ENCODE data around the gene SLC22A23.

The SLC22A23 gene

GRCh38 chr6:3265671-3266070 is 191.2 kb downstream of the SLC22A23 start:
- Histone ChIP-seq H3K27me3 (no peaks in the 10 kb centered on the region), H3K36me3 (peaks cover 10 to 61% (median 23%) of the 10 kb centered on the region in 3 donors), H3K27ac (no peak overlapping the region), H3K4me1 (peaks cover 0 to 21% (median 11%) of the 10 kb centered on the region in 4 donors), H3K4me3 (no peak overlapping the region), H3K9me3 (no peaks in the 10 kb centered on the region)
- no peak for TF ChIP-seq CTCF (IDR thresholded peaks at IDR 0.05)
- no peak for DNase-seq
- intact Hi-C loops (cut with DNase I; ENCODE audit: low total_unique reads), result no loop called here

GRCh38 chr6:3264356-3264755 is 192.5 kb downstream of the SLC22A23 start:
- intact Hi-C loops (cut with DNase I; ENCODE audit: low total_unique reads), result no loop called here
- no peaks in the 10 kb centered on the region for H3K27me3 ChIP-seq
- H3K36me3 ChIP-seq, result peaks cover 10 to 48% (median 22%) of the 10 kb centered on the region in 3 donors
- no peak overlapping the region for H3K27ac ChIP-seq
- peaks cover 0 to 34% (median 21%) of the 10 kb centered on the region in 4 donors for H3K4me1 ChIP-seq
- H3K4me3 ChIP-seq, result no peak overlapping the region
- no peaks in the 10 kb centered on the region for H3K9me3 ChIP-seq
- no peak for DNase-seq
- TF ChIP-seq CTCF (IDR thresholded peaks at IDR 0.05), result no peak

DNA sequence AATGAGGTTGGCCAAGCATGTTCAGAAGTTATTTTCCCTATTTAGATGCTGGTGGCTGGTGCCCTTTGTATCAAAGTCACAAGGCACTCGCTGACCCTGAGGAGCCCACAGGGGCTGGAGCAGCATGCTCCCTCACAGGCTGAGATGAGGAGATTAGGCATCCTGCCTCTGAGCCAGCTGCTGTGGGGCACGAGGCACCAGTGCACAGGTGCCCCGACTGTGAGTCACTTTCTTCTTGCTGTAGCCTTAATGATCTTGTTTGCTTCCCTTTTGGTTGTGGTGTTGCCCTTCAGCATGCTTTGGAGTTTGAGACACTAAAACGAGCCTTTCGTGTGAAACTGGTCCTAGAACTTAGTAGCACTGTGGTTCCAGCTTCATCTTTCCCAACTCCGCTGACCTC is 193.8 kb downstream of the SLC22A23 start:
- H3K36me3 ChIP-seq, result peaks cover 10 to 35% (median 18%) of the 10 kb centered on the region in 3 donors
- H3K27ac ChIP-seq, result no peak overlapping the region
- peaks cover 2 to 37% (median 22%) of the 10 kb centered on the region in 4 donors for H3K4me1 ChIP-seq
- no peaks in the 10 kb centered on the region for H3K9me3 ChIP-seq
- no peak overlapping the region for H3K4me3 ChIP-seq
- no peaks in the 10 kb centered on the region for H3K27me3 ChIP-seq
- intact Hi-C loops (cut with DNase I; ENCODE audit: low total_unique reads), result no loop called here
- TF ChIP-seq CTCF (IDR thresholded peaks at IDR 0.05), result no peak
- DNase-seq, result no peak

DNA sequence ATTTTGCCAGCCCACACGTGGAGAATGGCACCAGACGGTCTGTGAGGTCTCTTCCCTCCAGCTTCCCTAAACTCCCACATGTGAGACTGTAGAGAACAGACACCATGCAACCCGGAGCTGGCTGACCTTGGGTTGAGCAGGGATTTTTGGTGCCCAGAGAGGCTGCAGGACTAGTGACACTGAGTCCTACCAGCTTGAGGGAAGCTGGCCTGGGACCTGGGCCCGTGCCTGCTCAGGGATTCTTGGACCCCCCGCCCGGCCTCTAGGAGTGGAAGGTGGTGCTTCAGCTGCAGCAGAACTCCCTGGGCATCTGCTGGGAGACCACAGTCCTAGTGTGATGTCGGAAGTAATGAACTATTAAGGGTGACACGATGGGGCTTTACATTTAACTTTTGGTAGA is 194.9 kb downstream of the SLC22A23 start:
- no peak for TF ChIP-seq CTCF (IDR thresholded peaks at IDR 0.05)
- peaks cover 10 to 25% (median 18%) of the 10 kb centered on the region in 3 donors for H3K36me3 ChIP-seq
- no peak overlapping the region for H3K4me3 ChIP-seq
- H3K4me1 ChIP-seq, result peaks cover 2 to 37% (median 22%) of the 10 kb centered on the region in 4 donors
- intact Hi-C loops (cut with DNase I; ENCODE audit: low total_unique reads), result no loop called here
- no peak overlapping the region for H3K27ac ChIP-seq
- H3K9me3 ChIP-seq, result no peaks in the 10 kb centered on the region
- H3K27me3 ChIP-seq, result no peaks in the 10 kb centered on the region
- DNase-seq, result no peak

DNA sequence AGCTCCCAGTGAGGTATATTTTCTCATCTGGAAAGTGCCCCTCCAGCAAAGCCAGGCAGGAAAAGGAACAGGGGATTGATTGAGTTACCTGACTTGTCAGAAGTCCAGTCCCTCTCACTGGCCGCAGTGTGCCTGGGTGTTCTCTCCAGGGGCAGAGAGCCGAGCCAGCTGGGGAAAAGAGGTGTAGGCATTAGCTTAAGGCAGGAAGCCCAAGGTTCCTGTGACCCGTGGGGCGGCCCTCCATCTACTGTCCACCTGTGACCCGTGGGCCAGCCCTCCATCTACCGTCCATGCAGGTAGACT is 195.4 kb downstream of the SLC22A23 start:
- Histone ChIP-seq H3K4me1 (peaks cover 2 to 37% (median 22%) of the 10 kb centered on the region in 4 donors), H3K27me3 (no peaks in the 10 kb centered on the region), H3K9me3 (no peaks in the 10 kb centered on the region), H3K27ac (no peak overlapping the region), H3K36me3 (peaks cover 10 to 25% (median 18%) of the 10 kb centered on the region in 3 donors), H3K4me3 (no peak overlapping the region)
- DNase-seq, result no peak
- no peak for TF ChIP-seq CTCF (IDR thresholded peaks at IDR 0.05)
- intact Hi-C loops (cut with DNase I; ENCODE audit: low total_unique reads), result no loop called here

Data from tibial artery (tissue), 4 donors.